LNCAP (cell line): Measurements from ENCODE around the gene AP4S1.
A peak's percentile ranks its signal among the peaks of the same experiment; 100 is the strongest.

Experiments
- CTCF ChIP-seq: fragments of 450-650 bp; IDR thresholded peaks from 2 replicates; pipeline ENCODE4 v1.5.1; 2017; ENCODE audit warnings: mild to moderate bottlenecking

The AP4S1 gene, protein sequence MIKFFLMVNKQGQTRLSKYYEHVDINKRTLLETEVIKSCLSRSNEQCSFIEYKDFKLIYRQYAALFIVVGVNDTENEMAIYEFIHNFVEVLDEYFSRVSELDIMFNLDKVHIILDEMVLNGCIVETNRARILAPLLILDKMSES

GRCh38 chr14:31025367-31026076 is at the start of gene AP4S1:
AP4S1 (plus strand) TSS chr14:31025649; CDS start chr14:31066197, 40,548 bp downstream.
- TF ChIP-seq CTCF = no peak

GRCh38 chr14:30977752-30978151 is 47.7 kb upstream of the AP4S1 start:
- no peak for TF ChIP-seq CTCF

- TF ChIP-seq CTCF = peak; percentile 65
Measured at GRCh38 chr14:30980106-30980704, 45.2 kb upstream of the AP4S1 start.

DNA sequence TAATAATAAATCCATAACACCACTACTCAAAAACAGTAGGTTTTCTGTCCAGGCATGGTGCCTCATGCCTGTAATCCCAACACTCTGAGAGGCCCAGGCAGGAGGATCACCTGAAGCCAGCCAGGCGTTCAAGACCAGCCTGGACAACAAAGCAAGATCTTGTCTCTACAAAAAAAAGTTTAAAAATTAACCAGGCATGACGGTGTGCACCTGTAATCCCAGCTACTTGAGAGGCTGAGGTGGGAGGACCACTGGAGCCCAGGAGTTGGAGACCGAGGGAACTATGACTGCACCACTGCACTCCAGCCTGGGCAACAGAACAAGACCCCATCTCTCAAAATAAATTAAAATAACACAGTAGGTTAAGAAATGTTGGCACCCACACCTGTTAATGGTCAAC is 44.5 kb upstream of the AP4S1 start:
- no peak for TF ChIP-seq CTCF

DNA sequence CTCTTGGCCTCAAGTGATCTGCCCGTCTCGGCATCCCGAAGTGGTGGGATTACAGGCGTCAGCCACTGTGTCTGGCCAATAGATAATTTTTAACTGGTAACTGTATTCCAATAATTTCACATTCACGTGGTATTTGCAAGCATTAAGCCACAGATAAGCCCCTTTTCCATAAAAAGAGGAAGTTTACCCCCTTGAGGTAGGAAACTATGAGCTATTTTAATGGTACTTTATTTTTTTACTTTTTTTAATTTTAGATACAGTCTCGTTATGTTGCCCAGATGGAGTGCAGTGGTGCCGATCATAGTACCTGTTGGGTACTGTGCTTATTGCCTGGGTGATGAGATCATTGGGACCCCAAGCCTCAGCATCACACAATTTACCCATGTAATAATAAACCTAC is 42.9 kb upstream of the AP4S1 start:
- TF ChIP-seq CTCF = no peak

- TF ChIP-seq CTCF = no peak
Measured at GRCh38 chr14:30983858-30984257, 41.6 kb upstream of the AP4S1 start.

GRCh38 chr14:30985796-30986195 is 39.7 kb upstream of the AP4S1 start:
- TF ChIP-seq CTCF = no peak
